AG04449 (cell line): ENCODE measurements around the gene ZNF580.
A peak's percentile ranks its signal among the peaks of the same experiment; 100 is the strongest.

Experiments used
- CTCF ChIA-PET: fragments of 350-600 bp; formaldehyde crosslinking; extraction: SDS; loops from one replicate; lab custom pipeline; 2021; ENCODE audit warnings: antibody characterized with exemption; lab: Yijun Ruan, JAX
- POLR2A ChIA-PET: fragments of 400-600, 350-600 bp; formaldehyde crosslinking; extraction: SDS; loops from one replicate; lab custom pipeline; 2020; ENCODE audit warnings: antibody characterized with exemption, inconsistent platforms; lab: Yijun Ruan, JAX
- DNase-seq: peaks from one replicate; pipeline ENCODE4 v3.0.0-alpha.2; 2010; ENCODE audit warnings: low read depth, low spot score
- H3K4me3 ChIP-seq: 2 replicates; pipeline ENCODE4 v1.5.1; 2011; ENCODE audit warnings: low read depth, mild to moderate bottlenecking, control low read depth, low read length
- TF ChIP-seq, protein P1 (sequence below): IDR thresholded peaks from one replicate; pipeline ENCODE4 v1.5.1; 2011; ENCODE audit warnings: mild to moderate bottlenecking, moderate library complexity, low read length, control low read depth, inconsistent platforms; ENCODE audit not compliant: insufficient read depth; ENCODE audit errors: missing control alignments

The ZNF580 gene

DNA sequence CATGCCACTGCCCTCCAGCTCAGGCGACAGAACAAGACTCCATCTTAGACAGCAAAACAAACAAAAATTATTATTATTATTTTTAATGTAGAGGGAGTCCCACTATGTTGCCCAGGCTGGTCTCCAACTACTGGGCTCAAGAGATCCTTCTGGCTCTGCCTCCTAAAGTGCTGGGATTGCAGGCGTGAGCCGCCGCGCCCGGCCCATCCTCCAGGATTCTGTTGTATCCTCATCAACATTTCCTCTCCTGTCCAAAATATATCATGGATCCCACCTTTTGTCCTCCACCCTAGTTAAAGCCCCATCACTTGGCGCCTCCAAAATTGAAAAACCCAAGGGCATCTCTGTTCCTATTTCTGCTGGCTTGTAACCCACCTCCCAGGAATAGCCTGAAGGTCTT, 17.7 kb upstream of the ZNF580 start:
- TF ChIP-seq, protein P1, sequence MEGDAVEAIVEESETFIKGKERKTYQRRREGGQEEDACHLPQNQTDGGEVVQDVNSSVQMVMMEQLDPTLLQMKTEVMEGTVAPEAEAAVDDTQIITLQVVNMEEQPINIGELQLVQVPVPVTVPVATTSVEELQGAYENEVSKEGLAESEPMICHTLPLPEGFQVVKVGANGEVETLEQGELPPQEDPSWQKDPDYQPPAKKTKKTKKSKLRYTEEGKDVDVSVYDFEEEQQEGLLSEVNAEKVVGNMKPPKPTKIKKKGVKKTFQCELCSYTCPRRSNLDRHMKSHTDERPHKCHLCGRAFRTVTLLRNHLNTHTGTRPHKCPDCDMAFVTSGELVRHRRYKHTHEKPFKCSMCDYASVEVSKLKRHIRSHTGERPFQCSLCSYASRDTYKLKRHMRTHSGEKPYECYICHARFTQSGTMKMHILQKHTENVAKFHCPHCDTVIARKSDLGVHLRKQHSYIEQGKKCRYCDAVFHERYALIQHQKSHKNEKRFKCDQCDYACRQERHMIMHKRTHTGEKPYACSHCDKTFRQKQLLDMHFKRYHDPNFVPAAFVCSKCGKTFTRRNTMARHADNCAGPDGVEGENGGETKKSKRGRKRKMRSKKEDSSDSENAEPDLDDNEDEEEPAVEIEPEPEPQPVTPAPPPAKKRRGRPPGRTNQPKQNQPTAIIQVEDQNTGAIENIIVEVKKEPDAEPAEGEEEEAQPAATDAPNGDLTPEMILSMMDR = no peak
- H3K4me3 ChIP-seq = no peak overlapping the region
- no peak for DNase-seq
- ChIA-PET POLR2A (no interaction called here), CTCF (interaction anchor here (1.3 to 7.6 kb wide), 6 partner anchors 11 to 118 kb away, joined by 3 to 74 read pairs (median 21); partner anchors contain the start of gene ZNF865)

DNA sequence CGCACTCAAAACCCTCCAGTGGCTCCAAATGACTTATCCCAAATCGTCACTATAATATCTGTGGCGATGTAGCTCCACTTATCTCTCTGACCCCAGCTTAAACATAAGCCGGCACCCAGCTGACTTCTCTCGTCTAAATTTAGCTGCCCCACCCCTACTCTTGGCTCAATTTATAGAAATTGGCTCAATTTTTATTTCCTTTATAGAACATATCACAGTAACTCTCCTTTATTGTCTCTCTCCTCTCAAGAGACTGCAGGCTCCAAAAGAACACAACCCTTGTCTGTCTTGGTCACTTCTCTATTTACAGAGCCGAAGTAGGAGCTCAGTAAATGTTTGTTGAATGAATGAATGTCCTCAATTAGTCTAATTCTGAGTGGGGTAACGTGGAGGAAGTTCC, 17.2 kb upstream of the ZNF580 start:
- TF ChIP-seq, protein P1 = no peak
- ChIA-PET CTCF (interaction anchor here (1.3 to 7.6 kb wide), 7 partner anchors 11 to 483 kb away, joined by 3 to 74 read pairs (median 19); partner anchors contain the start of gene ZNF865), POLR2A (no interaction called here)
- H3K4me3 ChIP-seq = peak overlapping the region; percentile 32
- DNase-seq = no peak

DNA sequence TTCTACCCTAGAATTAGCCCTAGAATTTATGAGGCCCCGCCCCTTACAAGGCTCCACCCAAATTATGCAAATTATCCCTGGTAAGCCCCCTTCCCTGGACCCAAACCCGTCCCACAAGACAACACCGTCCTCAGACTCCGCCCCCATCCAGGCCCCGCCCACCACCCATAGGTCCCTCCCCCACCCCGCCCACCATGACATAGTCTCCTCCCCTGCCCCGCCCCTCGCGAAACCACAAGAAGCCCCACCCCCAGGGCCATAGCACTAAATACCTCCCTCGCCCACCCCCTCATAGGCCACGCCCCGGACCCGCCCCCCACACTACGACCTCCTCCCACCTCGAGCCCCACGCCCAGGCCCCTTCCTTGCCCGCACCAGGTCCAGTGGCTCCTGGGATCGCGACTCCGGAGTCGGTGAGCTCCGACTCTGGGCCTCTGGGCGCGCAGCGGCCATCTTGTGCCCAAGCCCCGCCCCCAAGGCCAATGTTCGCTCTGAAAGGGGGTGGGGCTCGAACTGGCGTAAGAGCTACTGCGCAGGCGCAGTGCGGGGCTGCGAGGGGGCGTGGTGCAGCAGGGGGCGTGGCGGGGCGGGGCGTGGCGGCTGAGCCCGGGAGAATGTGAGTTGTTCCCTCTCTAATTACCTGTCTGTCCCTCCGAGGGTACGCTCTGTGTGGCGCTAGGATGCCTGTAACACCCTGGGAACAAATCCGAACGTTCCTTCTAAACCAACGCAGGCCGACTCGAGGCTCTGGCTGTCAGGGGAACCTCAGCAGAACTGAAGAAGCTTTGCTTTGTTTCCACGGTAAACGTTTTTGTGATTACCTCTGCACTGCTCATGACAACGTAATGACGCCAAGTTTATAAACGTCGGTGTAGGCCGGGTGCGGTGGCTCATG, 16.4 kb upstream of the ZNF580 start, which contains the start of gene ZNF784:
Gene ZNF784 (minus strand): TSS at position 458 of the 895 bp plus-strand sequence. CDS start 5 bp downstream, at position 453.
- CTCF ChIA-PET = interaction anchor here (1.1 to 7.6 kb wide), 9 partner anchors 11 to 484 kb away, joined by 3 to 74 read pairs (median 18); partner anchors contain the start of gene ZNF865
- no peak for DNase-seq
- H3K4me3 ChIP-seq = peak within 1 kb of the TSS; percentile 78

DNA sequence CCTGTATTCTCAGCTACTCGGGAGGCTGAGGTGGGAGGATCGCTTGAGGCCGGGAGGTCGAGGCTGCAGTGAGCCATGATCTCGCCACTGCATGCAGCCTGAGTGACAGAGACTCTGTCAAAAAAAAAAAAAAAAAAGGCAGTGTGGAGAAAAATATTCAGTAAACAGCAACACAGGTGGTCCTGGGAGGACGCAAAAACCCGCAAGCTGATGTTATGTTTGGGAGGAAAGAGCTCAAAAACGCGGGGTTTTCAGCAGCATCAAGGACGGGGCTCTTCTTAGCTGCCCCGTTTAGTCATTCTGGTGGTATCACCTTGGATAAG, 15.8 kb upstream of the ZNF580 start:
- TF ChIP-seq, protein P1 = no peak
- POLR2A ChIA-PET = interaction anchor here (0.6 to 1.6 kb wide), 9 partner anchors 10 to 409 kb away, joined by 3 to 6 read pairs (median 4); partner anchors contain the start of genes FIZ1, ZNF581 and ZNF865
- no peak for DNase-seq
- CTCF ChIA-PET = interaction anchor here (0.6 to 7.6 kb wide), 11 partner anchors 10 to 484 kb away, joined by 3 to 74 read pairs (median 10); partner anchors contain the start of gene ZNF865
- peak overlapping the region; percentile 78 for H3K4me3 ChIP-seq

More for the DNA sequence above, 16.4 kb upstream of the ZNF580 start, which contains the start of gene ZNF784:
- TF ChIP-seq, protein P1 = no peak
- POLR2A ChIA-PET = interaction anchor here (0.6 to 1.6 kb wide), 10 partner anchors 10 to 409 kb away, joined by 3 to 6 read pairs (median 4); partner anchors contain the start of genes FIZ1, ZNF581 and ZNF865

DNA sequence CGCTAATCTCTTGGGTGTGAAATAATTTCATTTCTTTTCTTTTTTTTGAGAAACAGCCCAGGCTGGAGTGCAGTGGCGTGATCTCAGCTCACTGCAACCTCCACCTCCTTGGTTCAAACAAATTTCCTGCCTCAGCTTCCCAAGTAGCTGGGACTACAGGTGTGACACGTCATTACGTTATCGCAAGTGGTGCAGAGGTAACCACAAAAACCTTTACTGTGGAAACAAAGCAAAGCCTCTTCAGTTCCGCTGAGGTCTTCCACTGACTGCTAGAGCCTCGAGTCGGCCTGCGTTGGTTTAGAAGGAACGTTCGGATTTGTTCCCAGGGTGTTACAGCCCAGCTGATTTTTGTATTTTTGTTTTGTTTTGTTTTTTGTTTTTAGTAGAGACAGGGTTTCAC, 14.5 kb upstream of the ZNF580 start:
- POLR2A ChIA-PET = no interaction called here
- CTCF ChIA-PET = interaction anchor here (0.7 to 7.6 kb wide), 9 partner anchors 9 to 486 kb away, joined by 3 to 74 read pairs (median 18); partner anchors contain the start of gene ZNF865
- TF ChIP-seq, protein P1 = no peak
- DNase-seq = no peak
- H3K4me3 ChIP-seq = no peak overlapping the region
